GM04503 (cell line): Measurements from ENCODE around the gene HNMT.
"Not testable (repeated sequence)": the region's sequence is repeated elsewhere in the genome, so short reads cannot be mapped to it uniquely, and the experiment has no call there.

ENCODE experiments used
- DNase-seq: peaks from one replicate; pipeline ENCODE4 v3.0.0-alpha.2; 2012; ENCODE audit warnings: low read depth

The HNMT gene

DNA sequence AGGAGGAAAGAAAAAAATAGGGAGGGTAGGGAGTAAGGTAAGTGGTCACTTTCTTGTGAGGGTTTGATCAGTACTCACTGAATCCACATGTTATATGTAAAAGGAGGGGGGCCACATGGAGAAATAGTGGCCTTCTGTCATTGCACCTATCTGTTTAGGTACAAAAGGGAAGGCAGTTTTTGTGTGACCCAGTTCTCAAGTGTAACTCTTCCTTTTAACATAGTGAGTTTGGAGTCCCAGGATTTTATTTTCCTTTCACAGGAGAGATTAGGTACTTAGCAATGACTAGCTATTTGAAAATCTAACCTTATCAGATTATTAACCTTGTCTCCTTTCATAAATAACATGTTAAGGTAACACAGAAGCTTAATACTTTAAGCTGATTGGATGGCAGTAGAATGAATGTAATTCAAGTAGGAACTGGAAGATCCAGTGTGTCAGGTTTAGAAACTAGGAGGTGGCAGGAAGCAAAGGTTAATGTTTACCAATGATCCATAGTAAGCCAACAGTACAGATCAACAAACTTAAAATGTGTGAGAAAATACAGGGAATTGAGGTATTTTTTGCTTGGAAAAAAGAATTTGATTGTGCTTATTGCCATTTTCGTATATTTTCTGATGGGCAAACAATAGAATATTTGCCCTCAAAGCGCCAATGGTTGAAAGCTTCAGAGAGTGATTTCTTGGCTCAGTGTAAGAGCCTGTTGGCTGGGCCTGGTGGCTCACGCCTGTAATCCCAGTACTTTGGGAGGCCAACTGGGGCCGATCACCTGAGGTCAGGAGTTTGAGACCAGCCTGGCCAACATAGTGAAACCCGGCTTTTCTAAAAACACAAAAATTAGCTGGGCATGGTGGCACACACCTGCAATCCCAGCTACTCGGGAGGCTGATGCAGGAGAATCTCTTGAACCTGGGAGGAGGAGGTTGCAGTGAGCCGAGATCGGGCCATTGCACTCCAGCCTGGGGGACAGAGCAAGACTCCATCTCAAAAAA, 11.3 kb downstream of the HNMT start:
- no peak for DNase-seq

- no peak for DNase-seq
These were observed 12.0 kb downstream of the HNMT start for GRCh38 chr2:137976274-137976673.

- DNase-seq: no peak
These were observed 13.5 kb downstream of the HNMT start for GRCh38 chr2:137977790-137978189.

- DNase-seq: no peak
These were observed 16.2 kb downstream of the HNMT start for GRCh38 chr2:137980459-137980858.

DNA sequence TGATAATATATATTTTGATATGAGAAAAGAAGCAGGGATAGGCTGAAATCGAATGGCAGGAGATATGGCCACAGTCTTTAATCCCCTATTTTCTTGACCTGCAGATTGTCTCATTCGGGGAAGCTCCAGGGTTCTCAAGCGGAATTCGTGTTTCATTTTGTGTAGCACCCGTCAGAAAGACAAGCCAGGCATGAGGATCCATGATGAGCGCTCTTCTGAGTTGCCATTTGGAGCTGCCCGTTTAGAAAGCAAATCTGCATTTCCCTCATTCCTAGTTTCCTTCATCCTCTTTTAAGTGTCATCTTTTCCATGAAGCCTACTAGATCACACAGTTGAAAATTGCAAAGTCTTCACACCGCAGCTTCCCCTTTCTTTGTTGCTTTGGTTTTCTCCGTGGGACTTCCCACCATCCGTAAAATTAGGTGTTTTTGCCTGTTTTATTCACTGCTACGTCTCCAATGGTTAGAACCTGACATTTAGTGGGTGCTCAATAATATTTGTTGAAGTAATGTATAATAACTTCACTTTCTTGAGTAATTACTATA, 16.9 kb downstream of the HNMT start:
- no peak for DNase-seq

DNA sequence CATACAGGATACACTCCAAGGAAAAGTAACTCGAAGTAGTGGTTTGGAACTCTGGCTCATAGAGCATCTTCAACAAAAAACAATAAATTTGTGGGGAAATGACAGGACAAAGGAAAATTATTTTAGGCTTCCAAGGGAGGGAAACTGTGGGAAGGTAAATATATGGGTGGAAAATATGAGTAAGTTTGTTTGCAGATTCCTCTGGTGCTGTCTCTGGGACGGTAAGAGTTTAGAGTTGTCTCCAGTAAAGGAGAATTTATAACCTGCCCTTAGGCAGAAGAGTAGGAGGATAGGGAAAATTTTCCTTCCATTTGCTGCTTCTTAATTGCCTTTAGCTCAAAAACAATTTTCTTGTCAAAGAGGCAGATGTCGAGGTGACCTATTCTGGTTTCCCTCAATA, 19.3 kb downstream of the HNMT start:
- no peak for DNase-seq

GRCh38 chr2:137986268-137986667, 22.0 kb downstream of the HNMT start:
- no peak for DNase-seq

GRCh38 chr2:137987011-137987410, 22.7 kb downstream of the HNMT start:
- no peak for DNase-seq

- no peak for DNase-seq
These were observed 26.8 kb downstream of the HNMT start for GRCh38 chr2:137991078-137991477.

DNA sequence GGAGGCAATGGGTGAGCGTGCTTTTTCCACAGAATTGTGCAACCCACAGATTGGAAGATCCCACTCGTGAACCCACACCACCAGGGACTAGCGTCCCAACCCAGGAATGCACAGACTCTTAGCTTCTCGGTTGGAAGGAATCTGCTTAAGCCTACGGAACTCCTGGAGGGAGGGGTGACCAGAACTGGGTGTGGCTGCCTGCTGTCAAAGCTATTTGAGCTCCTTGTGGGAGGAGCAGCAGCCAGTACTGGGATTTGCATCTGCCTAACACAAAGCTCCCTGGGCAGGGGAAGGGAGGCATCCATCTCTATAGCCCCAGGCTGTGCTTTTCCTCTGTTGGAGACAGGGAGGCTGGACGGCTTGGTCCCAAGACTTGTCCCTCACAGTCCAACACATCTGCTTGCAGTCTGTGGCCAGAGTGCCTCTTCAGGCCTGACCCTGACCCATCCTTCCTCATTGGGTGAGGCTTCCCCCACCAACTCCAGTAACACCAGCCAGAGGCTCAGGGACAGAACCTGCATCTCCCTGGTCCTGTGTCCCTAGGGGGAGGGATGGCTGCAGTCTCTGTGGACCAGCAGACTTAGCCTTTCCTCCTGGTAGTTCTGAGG, 27.9 kb downstream of the HNMT start:
- no peak for DNase-seq

DNA sequence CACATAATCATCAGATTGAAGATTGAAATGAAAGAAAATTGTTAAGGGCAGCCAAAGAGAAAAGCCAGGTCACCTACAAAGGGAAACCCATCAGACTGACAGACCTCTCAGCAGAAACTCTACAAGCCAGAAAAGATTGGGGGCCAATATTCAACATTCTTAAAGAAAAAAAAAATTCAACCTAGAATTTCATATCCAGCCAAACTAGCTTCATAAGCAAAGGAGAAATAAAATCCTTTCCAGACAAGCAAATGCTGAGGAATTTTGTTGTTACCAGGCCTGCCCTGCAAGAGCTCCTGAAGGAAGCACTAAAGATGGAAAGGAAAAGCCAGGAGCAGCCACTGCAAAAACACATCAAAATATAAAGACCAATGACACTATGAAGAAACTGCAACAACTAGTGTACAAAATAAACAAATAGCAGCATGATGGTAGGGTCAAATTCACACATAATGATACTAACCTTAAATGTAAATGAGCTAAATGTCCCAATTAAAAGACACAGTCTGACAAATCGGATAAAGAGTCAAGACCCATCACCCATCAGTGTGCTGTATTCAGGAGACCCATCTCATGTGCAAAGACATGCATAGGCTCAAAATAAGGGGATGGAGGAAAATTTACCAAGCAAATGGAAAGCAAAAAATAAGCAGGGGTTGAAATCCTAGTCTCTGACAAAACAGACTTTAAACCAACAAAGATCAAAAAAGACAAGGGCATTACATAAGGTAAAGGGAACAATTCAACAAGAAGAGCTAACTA, 29.6 kb downstream of the HNMT start:
- DNase-seq: not testable (repeated sequence)

DNA sequence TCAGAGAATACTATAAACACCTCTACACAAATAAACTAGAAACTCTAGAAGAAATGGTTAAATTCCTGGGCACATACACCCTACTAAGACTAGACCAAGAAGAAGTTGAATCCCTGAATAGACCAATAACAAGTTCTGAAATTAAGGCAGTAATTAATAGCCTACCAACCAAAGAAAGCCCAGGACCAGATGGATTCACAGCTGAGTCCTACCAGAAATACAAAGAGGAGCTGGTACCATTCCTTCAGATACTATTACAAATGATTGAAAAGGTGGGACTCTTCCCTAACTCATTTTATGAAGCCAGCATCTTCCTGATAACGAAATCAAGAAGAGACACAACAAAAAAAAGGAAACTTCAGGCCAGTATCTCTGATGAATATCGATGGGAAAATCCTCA, 31.1 kb downstream of the HNMT start:
- not testable (repeated sequence) for DNase-seq

GRCh38 chr2:137996158-137996557, 31.9 kb downstream of the HNMT start:
- DNase-seq: not testable (repeated sequence)

- DNase-seq: no peak
These were observed 33.5 kb downstream of the HNMT start for GRCh38 chr2:137997733-137998132.

DNA sequence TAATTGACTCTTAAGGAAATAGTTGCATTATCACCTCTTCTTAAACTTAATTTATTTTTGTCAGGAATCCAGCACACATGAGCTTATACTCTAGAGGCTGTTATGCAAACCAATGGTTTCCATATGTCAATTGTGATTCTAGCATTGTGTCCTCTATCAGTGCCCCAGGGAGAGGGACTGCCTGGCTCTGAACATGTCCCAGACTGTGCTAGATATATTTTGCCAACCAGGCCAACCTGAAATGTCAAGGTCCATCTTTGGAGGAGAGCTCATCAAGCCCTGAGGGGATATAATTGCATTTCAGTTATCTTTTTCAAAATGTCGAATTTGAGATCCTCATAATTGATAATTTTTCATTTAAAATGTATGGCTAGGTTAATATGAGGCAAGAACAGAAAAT, 34.2 kb downstream of the HNMT start:
- DNase-seq: no peak

GRCh38 chr2:137999273-137999672, 35.0 kb downstream of the HNMT start:
- DNase-seq: no peak

GRCh38 chr2:138000009-138000408, 35.7 kb downstream of the HNMT start:
- DNase-seq: no peak

DNA sequence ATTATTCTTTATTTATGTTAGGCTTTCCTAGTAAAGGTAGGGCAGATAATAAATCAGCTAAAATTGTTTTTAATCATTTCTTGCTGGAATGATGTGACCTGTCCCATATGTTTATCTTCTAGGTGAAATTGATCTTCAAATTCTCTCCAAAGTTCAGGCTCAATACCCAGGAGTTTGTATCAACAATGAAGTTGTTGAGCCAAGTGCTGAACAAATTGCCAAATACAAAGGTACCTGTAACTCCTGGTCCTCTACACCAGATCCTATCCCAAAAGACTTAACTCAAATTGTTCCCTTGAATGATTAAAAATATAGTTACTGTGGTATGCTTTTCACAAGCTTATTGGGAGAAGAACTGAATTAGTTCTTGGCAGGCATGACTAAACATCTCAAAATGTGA, 36.5 kb downstream of the HNMT start:
- no peak for DNase-seq

DNA sequence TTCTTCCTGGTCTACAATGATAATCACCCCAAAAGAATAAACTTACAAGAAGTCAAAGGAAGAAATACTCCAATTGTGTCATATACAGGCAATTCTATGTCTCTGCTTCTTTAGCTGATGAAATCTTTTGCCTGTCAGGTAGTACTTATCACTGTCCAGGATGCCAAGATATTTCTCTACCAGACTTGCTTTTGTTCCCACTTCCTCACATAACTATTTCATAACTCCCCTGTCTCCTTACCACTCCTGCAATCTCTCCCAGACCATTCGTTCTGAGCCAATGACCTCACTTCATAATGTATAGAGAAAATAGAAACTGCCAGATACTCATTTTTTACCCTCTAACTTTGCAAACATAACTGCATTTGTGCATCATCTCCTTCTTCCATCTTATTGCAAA, 39.1 kb downstream of the HNMT start:
- DNase-seq: no peak

DNA sequence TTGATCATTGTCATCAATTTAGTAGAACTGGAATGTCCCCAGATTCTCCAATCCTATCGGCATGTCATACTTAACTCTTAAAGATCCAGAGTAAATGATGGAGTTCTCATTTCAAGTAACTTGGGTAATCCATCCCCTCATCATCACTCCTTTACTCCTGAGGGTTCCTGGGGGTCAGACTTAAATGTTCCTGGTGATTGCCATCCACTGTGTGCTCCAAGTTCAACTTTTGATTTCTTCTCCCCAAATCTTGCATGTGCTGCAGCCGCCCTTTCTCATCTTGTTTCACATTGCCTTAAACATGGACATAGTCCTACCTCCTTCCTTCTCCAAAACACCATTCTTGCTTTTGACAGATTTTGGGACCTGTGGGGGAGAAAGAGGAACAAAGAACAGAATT, 43.2 kb downstream of the HNMT start:
- no peak for DNase-seq

- no peak for DNase-seq
These were observed 45.3 kb downstream of the HNMT start for GRCh38 chr2:138009622-138010021.

DNA sequence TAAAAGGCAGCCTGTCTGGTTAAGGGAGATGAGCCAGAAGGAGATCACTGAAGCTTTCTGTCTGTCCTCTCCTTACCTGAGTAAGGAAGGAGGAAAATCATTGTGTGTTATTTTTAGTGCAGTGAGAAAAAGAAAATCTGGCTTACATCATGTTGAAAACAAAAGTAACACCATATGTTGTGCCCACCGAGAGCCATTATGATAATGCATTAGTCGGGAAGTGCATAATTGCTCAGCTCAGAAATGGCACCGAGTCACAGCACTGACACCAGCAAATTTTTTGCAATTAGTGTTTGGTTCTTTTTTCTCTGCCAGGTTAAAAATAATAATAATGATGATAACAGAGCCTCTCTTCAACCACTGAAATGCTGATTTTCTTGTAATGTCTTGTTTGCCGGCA, 46.6 kb downstream of the HNMT start:
- DNase-seq: no peak
